NCI-H510A treated with DMSO at 0.1 percent for 48 hours (cell line): ENCODE data around the gene SEMA4D.

Experiments
- DNase-seq: peaks from one replicate; lab custom pipeline; 2025; lab: John Stamatoyannopoulos, UW

SEMA4D gene

GRCh38 chr9:89367726-89368437 lies 130.0 kb downstream of the SEMA4D start:
- no peak for DNase-seq

- DNase-seq = no peak
Measured at GRCh38 chr9:89367281-89367680, 130.6 kb downstream of the SEMA4D start.

- no peak for DNase-seq
Measured at GRCh38 chr9:89366711-89367110, 131.2 kb downstream of the SEMA4D start.

- no peak for DNase-seq
Measured at GRCh38 chr9:89365532-89365912, 132.4 kb downstream of the SEMA4D start.

- no peak for DNase-seq
Measured at GRCh38 chr9:89364666-89365531, 133.0 kb downstream of the SEMA4D start.

GRCh38 chr9:89363921-89364665 lies 133.8 kb downstream of the SEMA4D start:
- no peak for DNase-seq

GRCh38 chr9:89363311-89363670 lies 134.6 kb downstream of the SEMA4D start:
- no peak for DNase-seq

GRCh38 chr9:89362647-89363310 lies 135.1 kb downstream of the SEMA4D start:
- no peak for DNase-seq

- no peak for DNase-seq
Measured at GRCh38 chr9:89361816-89362646, 135.9 kb downstream of the SEMA4D start.

GRCh38 chr9:89361031-89361430 lies 136.9 kb downstream of the SEMA4D start:
- DNase-seq = no peak

GRCh38 chr9:89360465-89360864 lies 137.4 kb downstream of the SEMA4D start:
- DNase-seq = peak; percentile 20

GRCh38 chr9:89359751-89360261 lies 138.1 kb downstream of the SEMA4D start:
- DNase-seq = no peak

- peak; percentile 60 for DNase-seq
Measured at GRCh38 chr9:89358985-89359384, 138.9 kb downstream of the SEMA4D start.

- no peak for DNase-seq
Measured at GRCh38 chr9:89358376-89358916, 139.5 kb downstream of the SEMA4D start.

GRCh38 chr9:89357331-89358197 lies 140.3 kb downstream of the SEMA4D start:
- peak; percentile 76 for DNase-seq

GRCh38 chr9:89356782-89357181 lies 141.1 kb downstream of the SEMA4D start:
- DNase-seq = peak; percentile 61

- DNase-seq = no peak
Measured at GRCh38 chr9:89354471-89354870, 143.4 kb downstream of the SEMA4D start.

GRCh38 chr9:89353989-89354388 lies 143.9 kb downstream of the SEMA4D start:
- peak; percentile 6 for DNase-seq

- peak; percentile 61 for DNase-seq
Measured at GRCh38 chr9:89352874-89353649, 144.9 kb downstream of the SEMA4D start.
